ENCODE measurements around the gene MAD1L1.

The MAD1L1 gene

DNA sequence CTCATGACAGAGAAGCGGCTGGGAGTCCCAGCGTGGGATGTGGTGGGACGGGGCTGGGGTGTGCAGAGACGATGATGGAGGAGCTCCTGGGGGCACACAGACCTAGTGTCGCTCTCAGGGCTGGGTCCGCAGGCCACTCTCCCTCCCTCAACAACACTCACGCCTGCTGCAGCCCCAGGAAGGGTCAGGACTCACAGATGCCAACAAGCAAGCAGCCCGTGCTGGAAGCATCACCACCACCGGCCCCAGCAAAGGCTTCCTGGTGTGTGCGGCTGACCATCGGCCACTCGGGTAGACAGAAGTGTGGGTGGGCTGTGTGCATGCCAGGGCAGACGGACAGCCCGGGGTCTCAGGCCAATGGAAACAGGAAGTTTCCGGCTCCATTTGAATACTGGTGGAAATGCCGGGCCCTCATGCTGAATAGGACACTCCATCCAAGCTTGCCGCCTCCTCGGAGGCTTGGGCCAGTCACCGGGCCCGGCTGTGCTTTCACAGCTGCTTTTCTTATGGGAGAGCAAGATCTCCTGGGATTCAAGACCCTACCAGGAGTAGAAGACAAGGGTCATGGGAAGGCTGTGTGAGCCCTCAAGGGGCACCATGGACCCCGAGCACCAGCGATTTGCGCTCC, 384.6 kb downstream of the MAD1L1 start (continued):
- TF ChIP-seq HIC1 (tag by site-specific recombination; IDR thresholded peaks at IDR 0.05) (no peak), ZSCAN30 (tag by site-specific recombination; IDR thresholded peaks at IDR 0.05) (no peak)

- Histone ChIP-seq H3K36me3 (ENCODE audit: control insufficient read depth in 2 of 2, insufficient read depth in 1 of 2, low read length in 2 of 2) (no peaks in the 10 kb centered on the region), H3K27ac (ENCODE audit: extremely low read depth, low read depth, low read length) (no peak overlapping the region), H3K4me3 (ENCODE audit: low read depth, low read length) (no peak overlapping the region), H3K9me3 (ENCODE audit: control insufficient read depth, insufficient read depth, low read depth, low read length) (no peaks in the 10 kb centered on the region), H3K4me1 (ENCODE audit: control insufficient read depth, insufficient read depth, low read length) (no peaks in the 10 kb centered on the region)
- TF ChIP-seq ZNF48 (tag by site-specific recombination; IDR thresholded peaks at IDR 0.05) (no peak), ZNF311 (tag by site-specific recombination; IDR thresholded peaks at IDR 0.05; ENCODE audit: borderline replicate concordance) (no peak), ZNF677 (tag by site-specific recombination; IDR thresholded peaks at IDR 0.05) (no peak), ZNF558 (tag by site-specific recombination; IDR thresholded peaks at IDR 0.05) (no peak), FEZF1 (tag by site-specific recombination; IDR thresholded peaks at IDR 0.05) (no peak), ZNF324 (tag by site-specific recombination; IDR thresholded peaks at IDR 0.05) (no peak), ZBTB8A (tag by site-specific recombination; IDR thresholded peaks at IDR 0.05) (no peak), KLF7 (tag by site-specific recombination; IDR thresholded peaks at IDR 0.05; ENCODE audit: borderline replicate concordance) (no peak), SCRT2 (tag by site-specific recombination; IDR thresholded peaks at IDR 0.05) (no peak), SP7 (tag by site-specific recombination; IDR thresholded peaks at IDR 0.05) (no peak), ZNF837 (tag by site-specific recombination; IDR thresholded peaks at IDR 0.05) (no peak)
- TF ChIP-seq, protein P1, sequence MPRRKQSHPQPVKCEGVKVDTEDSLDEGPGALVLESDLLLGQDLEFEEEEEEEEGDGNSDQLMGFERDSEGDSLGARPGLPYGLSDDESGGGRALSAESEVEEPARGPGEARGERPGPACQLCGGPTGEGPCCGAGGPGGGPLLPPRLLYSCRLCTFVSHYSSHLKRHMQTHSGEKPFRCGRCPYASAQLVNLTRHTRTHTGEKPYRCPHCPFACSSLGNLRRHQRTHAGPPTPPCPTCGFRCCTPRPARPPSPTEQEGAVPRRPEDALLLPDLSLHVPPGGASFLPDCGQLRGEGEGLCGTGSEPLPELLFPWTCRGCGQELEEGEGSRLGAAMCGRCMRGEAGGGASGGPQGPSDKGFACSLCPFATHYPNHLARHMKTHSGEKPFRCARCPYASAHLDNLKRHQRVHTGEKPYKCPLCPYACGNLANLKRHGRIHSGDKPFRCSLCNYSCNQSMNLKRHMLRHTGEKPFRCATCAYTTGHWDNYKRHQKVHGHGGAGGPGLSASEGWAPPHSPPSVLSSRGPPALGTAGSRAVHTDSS (tag by site-specific recombination; IDR thresholded peaks at IDR 0.05), result no peak
- CTCF ChIA-PET, result no interaction called here
- POLR2A ChIA-PET, result no interaction called here
Observed at GRCh38 chr7:1847260-1848001, 385.3 kb downstream of the MAD1L1 start.

DNA sequence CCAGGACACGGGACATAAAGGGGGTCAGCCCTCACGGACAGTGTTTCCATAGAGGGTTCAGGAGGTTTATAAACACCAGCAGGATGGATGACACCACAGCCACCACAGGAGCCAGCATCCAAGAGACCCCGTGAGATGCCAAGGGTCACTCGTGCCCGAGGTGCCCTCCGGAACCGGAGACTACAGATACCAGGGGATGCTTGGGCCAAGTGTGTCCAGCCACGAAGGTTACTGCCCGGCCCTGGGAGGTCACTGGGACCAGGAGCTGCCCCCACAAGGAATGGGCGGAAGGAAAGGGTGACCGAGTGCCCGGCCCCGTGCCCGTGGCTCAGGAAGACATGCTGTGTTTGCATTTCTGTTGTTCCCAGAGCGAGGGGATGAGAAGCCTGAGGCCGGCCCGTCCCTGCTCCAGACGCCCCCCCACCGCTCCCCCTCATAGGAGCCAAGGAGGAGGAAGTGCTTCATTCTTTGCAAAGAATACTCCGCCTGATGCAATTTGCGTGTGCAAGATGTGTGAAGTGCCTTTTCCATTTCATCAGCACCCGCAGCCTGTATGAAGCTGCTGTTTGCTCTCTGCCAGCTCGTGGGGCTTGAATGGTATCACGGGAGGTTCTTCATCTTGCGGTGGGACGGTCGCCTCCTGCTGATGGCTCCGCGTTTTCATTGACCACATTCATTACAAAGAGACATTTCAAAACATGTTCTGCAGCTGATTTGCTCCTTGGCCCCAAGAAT, 386.2 kb downstream of the MAD1L1 start:
- POLR2A ChIA-PET, result no interaction called here

More for the DNA sequence above, 386.2 kb downstream of the MAD1L1 start:
- Histone ChIP-seq H3K4me3 (ENCODE audit: low read depth, low read length) (no peak overlapping the region), H3K4me1 (ENCODE audit: control insufficient read depth, insufficient read depth, low read length) (no peaks in the 10 kb centered on the region), H3K9me3 (ENCODE audit: control insufficient read depth, insufficient read depth, low read depth, low read length) (no peaks in the 10 kb centered on the region), H3K27ac (ENCODE audit: extremely low read depth, low read depth, low read length) (no peak overlapping the region), H3K36me3 (ENCODE audit: control insufficient read depth in 2 of 2, insufficient read depth in 1 of 2, low read length in 2 of 2) (no peaks in the 10 kb centered on the region)
- TF ChIP-seq, protein P1 (tag by site-specific recombination; IDR thresholded peaks at IDR 0.05), result no peak
- TF ChIP-seq ZBTB11 (tag by site-specific recombination; conservative IDR thresholded peaks at IDR 0.05; ENCODE audit: low read depth) (no peak), ZNF701 (tag by site-specific recombination; IDR thresholded peaks at IDR 0.05) (no peak), ZNF548 (tag by site-specific recombination; IDR thresholded peaks at IDR 0.05) (no peak), ZNF585B (tag by site-specific recombination; IDR thresholded peaks at IDR 0.05) (no peak), ZNF140 (tag by site-specific recombination; IDR thresholded peaks at IDR 0.05) (no peak)
- TF ChIP-seq, protein P2, sequence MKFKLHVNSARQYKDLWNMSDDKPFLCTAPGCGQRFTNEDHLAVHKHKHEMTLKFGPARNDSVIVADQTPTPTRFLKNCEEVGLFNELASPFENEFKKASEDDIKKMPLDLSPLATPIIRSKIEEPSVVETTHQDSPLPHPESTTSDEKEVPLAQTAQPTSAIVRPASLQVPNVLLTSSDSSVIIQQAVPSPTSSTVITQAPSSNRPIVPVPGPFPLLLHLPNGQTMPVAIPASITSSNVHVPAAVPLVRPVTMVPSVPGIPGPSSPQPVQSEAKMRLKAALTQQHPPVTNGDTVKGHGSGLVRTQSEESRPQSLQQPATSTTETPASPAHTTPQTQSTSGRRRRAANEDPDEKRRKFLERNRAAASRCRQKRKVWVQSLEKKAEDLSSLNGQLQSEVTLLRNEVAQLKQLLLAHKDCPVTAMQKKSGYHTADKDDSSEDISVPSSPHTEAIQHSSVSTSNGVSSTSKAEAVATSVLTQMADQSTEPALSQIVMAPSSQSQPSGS (tag by site-specific recombination; IDR thresholded peaks at IDR 0.05; ENCODE audit: low read depth), result no peak
- CTCF ChIA-PET, result interaction anchor here (0.6 kb wide), 2 partner anchors 30 to 347 kb away, joined by 3 to 4 read pairs; no protein-coding TSS in a partner anchor

All from HEK293 (cell line).